Ovary (tissue), 9 donors: ENCODE results near the gene NPVF. TPM values are rescaled to one million over a fixed set of nuclear protein-coding genes. Genes with fewer than 3 reads are reported as not detected.

Source experiments
- DNase-seq, 5 donors: peaks; one replicate each; pipeline ENCODE4 v3.0.0-alpha.2; 2019 to 2020
- H3K27ac ChIP-seq, 2 donors: fragments of 200-600 bp; one replicate each; pipeline versions ENCODE4 v1.5.1 to v1.8.0; 2019 to 2022
- H3K27me3 ChIP-seq: fragments of 200-600 bp; one replicate; pipeline ENCODE4 v1.8.0; 2022
- H3K36me3 ChIP-seq: fragments of 200-600 bp; sonication (generic); one replicate; pipeline ENCODE4 v1.5.1; 2019
- H3K4me1 ChIP-seq: one replicate; pipeline ENCODE4 v1.8.1; 2013; ENCODE audit warnings: mild to moderate bottlenecking, moderate library complexity; ENCODE audit not compliant: insufficient read depth
- H3K4me3 ChIP-seq: fragments of 200-600 bp; sonication (generic); one replicate; pipeline ENCODE4 v1.5.1; 2017
- H3K9me3 ChIP-seq, 2 donors: fragments of 200-600 bp in 1 of 2; sonication (generic) in 1 of 2; one replicate each; pipeline versions ENCODE4 v1.5.1 to v1.8.1; 2013 to 2019; ENCODE audit warnings: mild to moderate bottlenecking in 1 of 2, moderate library complexity in 1 of 2
- CTCF ChIP-seq, 3 donors: fragments of 450-650 bp in 2 of 3; fragments of 200-600 bp in 1 of 3; IDR thresholded peaks; one replicate each; pipeline versions ENCODE4 v1.5.1 to v1.8.0; 2016 to 2022; ENCODE audit warnings: antibody characterized with exemption in 3 of 3, mild to moderate bottlenecking in 1 of 3
- EP300 ChIP-seq: sonication (generic); formaldehyde crosslinking; IDR thresholded peaks from one replicate; pipeline ENCODE4 v1.6.1; 2017; ENCODE audit warnings: antibody characterized with exemption
- POLR2A ChIP-seq: fragments of 450-650 bp; IDR thresholded peaks from one replicate; pipeline ENCODE4 v1.6.1; 2017; ENCODE audit warnings: antibody characterized with exemption, mild to moderate bottlenecking, moderate library complexity
- WGBS, 3 donors: extraction: QIAGEN DNeasy Blood & Tissue Kit in 1 of 3; methylation state at CpG; one replicate each; pipeline versions ENCODE4 v1.1.5 to v1.1.7; 2013 to 2017; 5-methylcytosine and 5-hydroxymethylcytosine counted together
- intact Hi-C, 4 donors: fragments of 100-400 bp; cut with DNase I; formaldehyde crosslinking; loops; one replicate each; pipeline versions ENCODE4 v1.11.0 to v1.15.1; 2022 to 2023
- polyA plus RNA-seq, 2 donors: library from polyadenylated mRNA; stranded (reverse); fragments of 200-250 nt in 1 of 2; fragments of 350-450 nt in 1 of 2; fragmentation: Illumina TruSeq in 1 of 2; extraction: RNeasy Lipid Tissue Mini Kit (QIAGEN cat#74804) in 1 of 2; gene quantifications; one replicate each; pipeline ENCODE4 v1.2.3, GENCODE V29; 2013 to 2014
- total RNA-seq, 7 donors: library from RNA; depleted of rRNA in 2 of 7; stranded (reverse); fragments of >200 nt in 2 of 7; fragmentation: NEBNext Ultra II Directional in 3 of 7; extraction: Animal tissue kit (Norgen Biotek cat#: 25700) in 3 of 7; gene quantifications; one replicate each; pipeline versions ENCODE4 v1.1.0 to v1.2.4, GENCODE V29; 2016 to 2023
- donor health status: DM: no; HTN: no; CAD: no; lungs with moderate emphysema.
- donor health status: DM: no; HTN: no; CAD: no.
- donor health status: Bipolar disorder and iron deficiency.
- donor health status: DM: yes; HTN: yes; CAD: no.
- donor health status: DM: no; HTN: no; CAD: no.
- donor health status: DM: yes; HTN: yes; CAD: no.

Gene NPVF
- total and polyA plus RNA-seq, 9 donors: not detected

- intact Hi-C loops: loop anchor here (5.0 to 10.0 kb wide), 4 partner anchors 133 to 598 kb away; no protein-coding TSS in a partner anchor
- H3K4me3 ChIP-seq: no peak overlapping the region
- no peak for TF ChIP-seq POLR2A
- TF ChIP-seq EP300: no peak
- TF ChIP-seq CTCF (IDR thresholded peaks at IDR 0.05): no peak
- H3K36me3 ChIP-seq: no peaks in the 10 kb centered on the region
- H3K9me3 ChIP-seq: no peaks in the 10 kb centered on the region
- H3K27ac ChIP-seq: no peak overlapping the region
- WGBS, 3 donors: 87 to 94% (median 92%) methylated on average over 3 of the region's 3 CpGs
- no peaks in the 10 kb centered on the region for H3K4me1 ChIP-seq
- DNase-seq: no peak
- no peaks in the 10 kb centered on the region for H3K27me3 ChIP-seq
These were observed 26.3 kb upstream of the NPVF start for GRCh38 chr7:25254604-25255003.

GRCh38 chr7:25253714-25254113, 25.4 kb upstream of the NPVF start:
- H3K4me1 ChIP-seq: no peaks in the 10 kb centered on the region
- H3K27me3 ChIP-seq: no peaks in the 10 kb centered on the region
- no peaks in the 10 kb centered on the region for H3K36me3 ChIP-seq
- WGBS, 3 donors: 77 to 96% (median 86%) methylated on average over 1 of the region's 1 CpG
- H3K27ac ChIP-seq: no peak overlapping the region
- no peaks in the 10 kb centered on the region for H3K9me3 ChIP-seq
- no peak for DNase-seq
- H3K4me3 ChIP-seq: no peak overlapping the region
- intact Hi-C loops: loop anchor here in 1 of 4 donors (10.0 kb wide), 1 partner anchor 311 kb away; no protein-coding TSS in a partner anchor
- no peak for TF ChIP-seq POLR2A
- no peak for TF ChIP-seq CTCF (IDR thresholded peaks at IDR 0.05)
- TF ChIP-seq EP300: no peak

GRCh38 chr7:25250386-25250785, 22.1 kb upstream of the NPVF start:
- intact Hi-C loops: loop anchor here in 1 of 4 donors (10.0 kb wide), 1 partner anchor 314 kb away; no protein-coding TSS in a partner anchor
- Histone ChIP-seq H3K4me1 (no peaks in the 10 kb centered on the region), H3K9me3 (no peaks in the 10 kb centered on the region), H3K36me3 (no peaks in the 10 kb centered on the region), H3K4me3 (no peak overlapping the region), H3K27me3 (no peaks in the 10 kb centered on the region), H3K27ac (no peak overlapping the region)
- no peak for DNase-seq
- TF ChIP-seq CTCF (IDR thresholded peaks at IDR 0.05) (no peak), EP300 (no peak), POLR2A (no peak)
- WGBS, 3 donors: 75 to 84% (median 83%) methylated on average over 3 of the region's 3 CpGs

GRCh38 chr7:25249772-25250171, 21.5 kb upstream of the NPVF start:
- intact Hi-C loops: loop anchor here in 2 of 4 donors (10.0 kb wide), 2 partner anchors 315 to 795 kb away; no protein-coding TSS in a partner anchor
- Histone ChIP-seq H3K9me3 (no peaks in the 10 kb centered on the region), H3K27ac (no peak overlapping the region), H3K4me1 (no peaks in the 10 kb centered on the region), H3K36me3 (no peaks in the 10 kb centered on the region), H3K4me3 (no peak overlapping the region), H3K27me3 (no peaks in the 10 kb centered on the region)
- no peak for DNase-seq
- TF ChIP-seq POLR2A: no peak
- TF ChIP-seq CTCF (IDR thresholded peaks at IDR 0.05): no peak
- TF ChIP-seq EP300: no peak
- 92 to 96% (median 94%) methylated on average over 3 of the region's 3 CpGs for WGBS, 3 donors
